Measurements from ENCODE around the gene GNG13. TPM values are rescaled to one million over a fixed set of nuclear protein-coding genes. Genes with fewer than 3 reads are reported as not detected.
"Not testable (repeated sequence)": the region's sequence is repeated elsewhere in the genome, so short reads cannot be mapped to it uniquely, and the experiment has no call there.

GNG13 gene
- total RNA-seq, 4 donors from 2014 or later = not detected

GRCh38 chr16:822174-822908 lies 21.8 kb upstream of the GNG13 start:
- Histone ChIP-seq H3K4me1 (peaks cover 0 to 16% (median 6%) of the 10 kb centered on the region in 3 donors), H3K9me3 (no peaks in the 10 kb centered on the region), H3K27ac (no peak overlapping the region), H3K4me3 (no peak overlapping the region), H3K36me3 (no peaks in the 10 kb centered on the region), H3K27me3 (peaks cover 95% of the 10 kb centered on the region)
- 61 to 80% methylated on average over 3 to 6 of the region's 21 CpGs for WGBS, 2 donors (ENCODE audit: low coverage in 1 of 2)
- TF ChIP-seq EP300 (IDR thresholded peaks at IDR 0.05) (no peak), CTCF (IDR thresholded peaks at IDR 0.05) (no peak), POLR2AphosphoS5 (IDR thresholded peaks at IDR 0.05) (no peak), POLR2A (IDR thresholded peaks at IDR 0.05) (no peak)
- no peak for ATAC-seq

- H3K27ac ChIP-seq = no peak overlapping the region
- peaks cover 0 to 18% (median 6%) of the 10 kb centered on the region in 3 donors for H3K4me1 ChIP-seq
- no peaks in the 10 kb centered on the region for H3K36me3 ChIP-seq
- ATAC-seq = no peak
- no peak for TF ChIP-seq POLR2AphosphoS5 (IDR thresholded peaks at IDR 0.05)
- TF ChIP-seq EP300 (IDR thresholded peaks at IDR 0.05) = no peak
- no peak for TF ChIP-seq POLR2A (IDR thresholded peaks at IDR 0.05)
- TF ChIP-seq CTCF (IDR thresholded peaks at IDR 0.05) = no peak
- 61% methylated on average over 7 of the region's 13 CpGs; no CpG with 5 or more reads in 1 of the 2 donors for WGBS, 2 donors (ENCODE audit: low coverage in 1 of 2)
- no peak overlapping the region for H3K4me3 ChIP-seq
- H3K27me3 ChIP-seq = peaks cover 95% of the 10 kb centered on the region
- H3K9me3 ChIP-seq = no peaks in the 10 kb centered on the region
These were observed 21.2 kb upstream of the GNG13 start for GRCh38 chr16:821751-822150.

- H3K4me3 ChIP-seq = no peak overlapping the region
- H3K27ac ChIP-seq = no peak overlapping the region
- peaks cover 98% of the 10 kb centered on the region for H3K27me3 ChIP-seq
- no peaks in the 10 kb centered on the region for H3K9me3 ChIP-seq
- H3K36me3 ChIP-seq = no peaks in the 10 kb centered on the region
- TF ChIP-seq POLR2A (IDR thresholded peaks at IDR 0.05) (no peak), POLR2AphosphoS5 (IDR thresholded peaks at IDR 0.05) (no peak), CTCF (IDR thresholded peaks at IDR 0.05) (no peak), EP300 (IDR thresholded peaks at IDR 0.05) (no peak)
- ATAC-seq = no peak
- 78 to 100% methylated on average over 1 to 10 of the region's 12 CpGs for WGBS, 2 donors (ENCODE audit: low coverage in 1 of 2)
- H3K4me1 ChIP-seq = peaks cover 0 to 18% (median 6%) of the 10 kb centered on the region in 3 donors
These were observed 20.2 kb upstream of the GNG13 start for GRCh38 chr16:820748-821147.

GRCh38 chr16:820044-820408 lies 19.5 kb upstream of the GNG13 start:
- H3K27me3 ChIP-seq = peaks cover 98% of the 10 kb centered on the region
- H3K36me3 ChIP-seq, H3K9me3 ChIP-seq, H3K4me3 ChIP-seq, H3K27ac ChIP-seq, ATAC-seq: not testable (repeated sequence)
- WGBS, 2 donors (ENCODE audit: low coverage in 1 of 2) = 59 to 66% methylated on average over 6 to 9 of the region's 10 CpGs
- H3K4me1 ChIP-seq = peaks cover 0 to 11% (median 2%) of the 10 kb centered on the region in 3 donors

- 52 to 67% methylated on average over 2 to 7 of the region's 23 CpGs for WGBS, 2 donors (ENCODE audit: low coverage in 1 of 2)
- no peak overlapping the region for H3K27ac ChIP-seq
- H3K4me1 ChIP-seq = peaks cover 0 to 5% (median 0%) of the 10 kb centered on the region in 3 donors
- H3K4me3 ChIP-seq = no peak overlapping the region
- ATAC-seq = no peak
- H3K27me3 ChIP-seq = peaks cover 98% of the 10 kb centered on the region
- H3K36me3 ChIP-seq = no peaks in the 10 kb centered on the region
- H3K9me3 ChIP-seq = no peaks in the 10 kb centered on the region
- TF ChIP-seq EP300 (IDR thresholded peaks at IDR 0.05) (no peak), POLR2AphosphoS5 (IDR thresholded peaks at IDR 0.05) (no peak), CTCF (IDR thresholded peaks at IDR 0.05) (no peak), POLR2A (IDR thresholded peaks at IDR 0.05) (no peak)
These were observed 19.0 kb upstream of the GNG13 start for GRCh38 chr16:819336-820043.

Measured in gastroesophageal sphincter (tissue), 4 donors.